HuH-7 (cell line): ENCODE measurements around the gene RFXAP.
"Not testable (repeated sequence)": the region's sequence is repeated elsewhere in the genome, so short reads cannot be mapped to it uniquely, and the experiment has no call there.

Experiments
- DNase-seq: peaks from one replicate; pipeline ENCODE4 v3.0.0; 2011; ENCODE audit warnings: low spot score

Gene RFXAP, protein sequence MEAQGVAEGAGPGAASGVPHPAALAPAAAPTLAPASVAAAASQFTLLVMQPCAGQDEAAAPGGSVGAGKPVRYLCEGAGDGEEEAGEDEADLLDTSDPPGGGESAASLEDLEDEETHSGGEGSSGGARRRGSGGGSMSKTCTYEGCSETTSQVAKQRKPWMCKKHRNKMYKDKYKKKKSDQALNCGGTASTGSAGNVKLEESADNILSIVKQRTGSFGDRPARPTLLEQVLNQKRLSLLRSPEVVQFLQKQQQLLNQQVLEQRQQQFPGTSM

DNA sequence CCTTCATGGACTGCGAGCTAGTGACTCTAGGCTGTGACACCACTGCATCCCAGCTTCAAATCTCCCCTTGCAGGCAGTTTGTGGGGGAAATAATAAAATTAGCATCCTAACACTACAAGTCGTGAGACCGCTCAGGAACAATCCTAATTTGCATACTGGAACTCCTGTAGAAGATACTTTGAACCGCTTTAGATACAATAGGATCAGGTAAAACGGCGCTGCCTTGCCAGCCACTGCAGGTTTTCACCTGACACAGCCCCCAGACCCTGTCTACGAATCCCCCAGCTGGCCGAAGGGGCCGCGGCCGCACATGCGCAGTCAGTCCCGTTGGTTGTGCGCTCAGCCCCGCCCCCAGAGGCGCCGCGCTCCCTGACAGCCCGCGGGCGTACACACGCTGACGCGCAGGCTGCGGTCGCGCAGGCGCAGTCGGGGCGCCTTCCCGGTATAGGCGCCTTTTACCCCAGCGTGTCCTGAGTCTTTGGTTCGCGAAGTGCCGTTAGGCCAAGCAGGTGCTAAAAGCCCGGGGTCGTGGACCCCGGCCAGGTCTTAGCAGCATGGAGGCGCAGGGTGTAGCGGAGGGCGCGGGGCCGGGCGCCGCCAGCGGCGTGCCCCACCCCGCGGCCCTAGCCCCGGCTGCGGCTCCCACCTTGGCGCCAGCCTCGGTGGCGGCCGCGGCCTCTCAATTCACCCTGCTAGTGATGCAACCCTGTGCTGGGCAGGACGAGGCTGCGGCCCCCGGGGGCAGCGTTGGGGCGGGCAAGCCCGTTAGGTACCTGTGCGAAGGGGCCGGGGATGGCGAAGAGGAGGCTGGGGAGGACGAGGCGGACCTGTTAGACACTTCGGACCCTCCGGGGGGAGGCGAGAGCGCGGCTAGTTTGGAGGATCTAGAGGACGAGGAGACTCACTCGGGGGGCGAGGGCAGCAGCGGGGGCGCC is at the start of gene RFXAP:
TSS of gene RFXAP (plus strand) at position 419 of the 935 bp plus-strand sequence. CDS start at position 555, 136 bp downstream.
- DNase-seq = peak; percentile 76

- no peak for DNase-seq
Measured at GRCh38 chr13:36769545-36769944, 49.5 kb upstream of the RFXAP start.

- no peak for DNase-seq
Measured at GRCh38 chr13:36770741-36771140, 48.3 kb upstream of the RFXAP start.

GRCh38 chr13:36772853-36773252 is 46.2 kb upstream of the RFXAP start:
- DNase-seq = no peak

DNA sequence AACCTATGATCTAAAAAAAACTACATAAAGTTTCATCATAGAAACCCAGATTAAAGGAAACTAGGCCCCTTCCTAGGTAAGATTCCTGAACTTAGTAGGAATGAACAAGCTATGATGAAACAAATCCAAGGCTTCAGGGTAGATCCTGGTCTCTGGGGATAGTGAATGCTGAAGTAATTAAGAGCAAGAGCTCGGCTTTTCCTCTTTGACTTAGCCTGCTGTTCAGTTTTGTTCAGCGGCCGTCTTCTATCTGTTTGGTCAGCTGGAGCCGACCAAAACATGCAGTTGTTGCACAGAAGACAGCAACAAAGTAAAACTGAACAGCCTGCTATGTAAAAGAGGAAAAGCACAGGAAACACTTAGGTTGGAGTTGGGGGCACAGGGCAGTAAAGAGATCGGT is 44.1 kb upstream of the RFXAP start:
- DNase-seq = no peak

DNA sequence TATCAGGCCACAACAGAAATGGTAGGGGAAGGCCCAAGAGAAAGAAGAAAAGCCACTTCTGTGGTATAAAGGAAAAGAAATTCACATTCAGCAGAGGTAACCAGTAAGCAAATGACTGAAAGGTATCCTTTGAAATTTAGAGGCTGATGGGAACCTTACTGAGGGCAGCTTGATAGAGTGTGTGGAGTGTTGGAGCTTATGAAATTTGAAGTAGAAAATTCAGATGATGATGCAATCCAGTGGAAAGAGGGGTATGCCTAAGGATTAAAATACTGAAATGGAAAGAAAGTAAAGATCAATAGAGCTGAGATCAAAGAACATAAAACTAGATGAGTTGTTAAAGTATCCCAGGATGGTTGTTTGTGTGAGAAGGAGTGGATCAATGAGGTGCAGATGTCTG is 42.8 kb upstream of the RFXAP start:
- DNase-seq = no peak

DNA sequence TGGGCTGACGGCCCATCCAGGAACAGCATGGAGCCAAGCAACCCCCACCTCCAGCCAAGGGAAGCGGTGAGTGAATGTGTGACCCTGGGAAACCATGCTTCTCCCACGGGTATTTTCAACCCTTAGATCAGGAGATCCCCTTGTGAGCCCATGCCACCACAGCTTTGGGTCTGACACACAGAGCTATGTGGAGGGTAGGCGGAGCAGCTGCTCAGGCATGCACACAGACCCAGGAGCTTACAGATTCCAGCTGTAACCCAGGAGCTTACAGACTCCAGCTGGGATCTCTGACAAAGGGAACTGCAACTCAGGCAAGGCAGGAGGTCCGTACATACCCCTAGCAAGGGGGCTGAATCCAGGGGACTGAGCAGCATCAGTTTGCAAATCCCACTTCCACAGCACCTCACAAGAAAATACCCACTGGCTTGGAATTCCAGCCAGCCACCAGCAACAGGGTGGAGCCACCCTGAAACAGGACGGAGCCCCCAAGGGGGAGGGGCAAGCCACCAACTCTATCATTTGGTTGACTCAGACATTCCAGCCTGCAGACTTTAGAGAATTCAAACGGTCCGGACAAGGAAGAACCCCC is 40.8 kb upstream of the RFXAP start:
- no peak for DNase-seq

DNA sequence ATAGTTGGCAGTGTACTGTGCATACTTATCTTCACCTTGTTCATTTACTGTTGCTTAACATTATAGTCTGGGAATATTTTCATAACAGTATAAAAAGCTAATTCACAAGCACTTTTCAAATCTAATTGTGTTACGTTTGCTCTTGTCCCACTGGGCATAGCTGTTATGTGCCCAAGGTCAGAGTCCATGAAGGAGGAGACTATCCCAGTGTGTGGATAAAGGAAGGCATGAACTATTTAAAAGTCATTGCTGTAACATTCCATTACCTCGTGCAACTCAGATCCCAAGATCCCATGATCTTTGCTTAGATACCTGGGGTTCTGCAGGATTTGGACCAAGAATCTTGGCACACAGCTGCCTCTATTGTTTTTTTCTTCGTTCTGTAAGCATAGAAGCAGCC is 35.1 kb upstream of the RFXAP start:
- DNase-seq = no peak

DNA sequence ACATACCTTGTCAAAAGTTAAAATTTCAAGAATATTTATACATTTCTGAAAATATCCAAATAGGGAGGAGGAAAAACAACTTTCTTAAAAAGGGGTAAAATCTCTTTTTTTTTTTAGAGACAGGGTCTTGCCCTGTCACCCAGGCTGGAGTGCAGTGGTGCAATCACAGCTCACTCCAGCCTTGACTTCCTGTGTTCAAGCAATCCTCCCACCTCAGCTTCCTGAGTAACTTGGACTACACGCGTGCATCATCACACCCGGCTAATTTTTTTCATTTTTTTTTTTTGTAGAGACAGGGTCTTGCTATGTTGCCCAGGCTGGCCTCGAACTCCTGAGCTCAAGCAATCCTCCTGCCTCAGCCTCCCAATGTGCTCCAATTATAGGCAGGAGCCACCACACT is 32.8 kb upstream of the RFXAP start:
- not testable (repeated sequence) for DNase-seq

DNA sequence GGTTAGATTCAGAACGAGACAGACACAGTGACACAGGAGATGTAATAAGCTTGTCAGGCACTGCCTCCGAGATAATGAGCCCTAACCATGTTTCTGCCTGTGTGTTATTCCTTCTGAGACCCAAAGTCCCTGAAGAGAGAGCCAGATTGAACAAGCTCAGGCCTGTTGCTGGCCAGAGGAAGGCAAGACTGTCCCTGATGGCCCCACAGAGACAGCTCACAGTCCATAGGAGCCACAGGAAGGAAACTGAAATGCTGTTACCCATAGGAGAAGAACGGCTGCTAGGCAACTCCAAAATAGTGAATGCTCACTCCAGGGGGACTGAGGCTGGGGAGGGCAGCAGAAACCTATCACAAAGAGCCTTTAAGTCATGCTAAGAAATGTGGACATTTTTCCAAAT is 31.8 kb upstream of the RFXAP start:
- no peak for DNase-seq

GRCh38 chr13:36788276-36788675 is 30.7 kb upstream of the RFXAP start:
- DNase-seq = no peak

DNA sequence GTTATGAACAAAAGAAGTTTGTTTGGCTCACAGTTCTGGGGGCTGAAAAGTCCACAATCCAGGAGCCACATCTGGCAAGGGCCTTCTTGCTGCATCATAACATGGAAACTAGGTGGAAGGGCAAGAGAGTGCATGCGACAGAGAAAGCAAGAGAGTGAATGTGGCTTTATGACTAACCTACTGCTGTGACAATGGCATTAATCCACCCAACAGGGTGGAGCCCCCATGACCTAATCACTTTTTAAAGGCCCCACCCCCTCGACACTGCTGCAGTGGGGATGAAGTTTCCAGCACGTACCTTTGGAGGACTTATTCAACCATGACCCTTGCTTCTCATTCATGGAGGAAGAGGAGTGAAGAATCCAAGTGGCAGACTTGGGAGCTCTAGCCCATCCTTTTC is 30.0 kb upstream of the RFXAP start:
- DNase-seq = no peak

DNA sequence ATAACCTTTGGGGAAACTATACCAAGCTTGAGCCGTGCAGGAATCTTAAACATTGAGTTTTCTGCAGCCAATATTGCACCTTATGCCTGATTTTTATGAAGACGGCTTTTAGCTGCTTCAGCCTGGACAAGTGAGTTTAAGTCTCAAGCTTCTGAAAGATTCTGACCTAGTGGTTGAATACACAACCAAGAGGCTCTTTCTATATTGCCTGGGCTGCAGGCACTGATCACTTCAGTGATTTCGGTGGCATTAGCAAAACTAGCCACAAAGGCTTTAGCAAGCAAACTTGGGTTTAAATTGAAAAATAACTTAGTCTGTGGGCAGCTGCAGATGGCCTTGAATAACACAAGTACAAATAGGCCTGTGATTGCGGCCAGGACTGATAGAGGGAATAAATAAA is 29.3 kb upstream of the RFXAP start:
- no peak for DNase-seq

- DNase-seq = no peak
Measured at GRCh38 chr13:36794706-36795105, 24.3 kb upstream of the RFXAP start.

DNA sequence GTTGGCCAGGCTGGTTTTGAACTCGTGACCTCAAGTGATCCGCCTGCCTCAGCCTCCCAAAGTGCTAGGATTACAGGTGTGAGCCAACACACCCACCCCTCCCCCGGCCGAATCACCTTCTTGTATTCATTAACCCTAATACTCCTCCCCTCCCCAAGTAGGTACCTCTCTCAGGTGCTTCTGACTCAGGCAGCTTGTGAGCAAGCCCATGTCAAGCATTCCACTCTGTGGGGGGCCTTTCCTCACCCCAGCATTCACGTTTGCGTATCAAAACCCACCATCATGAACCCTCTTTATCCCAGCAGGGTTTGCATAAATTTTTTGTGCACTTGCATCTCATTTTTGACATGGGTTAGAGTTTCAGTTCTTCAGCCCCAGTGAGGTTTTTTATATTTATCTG is 23.6 kb upstream of the RFXAP start:
- no peak for DNase-seq

DNA sequence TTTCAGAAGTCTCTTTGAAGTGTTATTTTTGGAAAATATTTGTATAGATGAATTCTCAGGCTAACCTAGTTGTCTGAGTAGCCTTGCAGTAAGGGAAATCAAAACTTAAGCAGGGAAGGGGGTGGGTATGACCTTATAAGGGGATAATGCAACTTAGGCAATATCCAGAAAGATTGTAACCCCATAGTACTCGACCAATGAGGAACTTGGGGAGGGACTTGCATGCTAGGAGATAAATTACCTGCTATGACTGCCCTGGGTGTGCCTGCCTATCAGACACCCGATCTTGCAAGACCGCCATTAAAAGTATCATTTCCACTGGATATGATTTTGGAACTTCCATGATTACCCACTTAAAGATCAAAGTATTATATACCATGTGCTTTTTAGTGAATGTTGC is 23.0 kb upstream of the RFXAP start:
- no peak for DNase-seq

GRCh38 chr13:36801035-36801434 is 18.0 kb upstream of the RFXAP start:
- no peak for DNase-seq

DNA sequence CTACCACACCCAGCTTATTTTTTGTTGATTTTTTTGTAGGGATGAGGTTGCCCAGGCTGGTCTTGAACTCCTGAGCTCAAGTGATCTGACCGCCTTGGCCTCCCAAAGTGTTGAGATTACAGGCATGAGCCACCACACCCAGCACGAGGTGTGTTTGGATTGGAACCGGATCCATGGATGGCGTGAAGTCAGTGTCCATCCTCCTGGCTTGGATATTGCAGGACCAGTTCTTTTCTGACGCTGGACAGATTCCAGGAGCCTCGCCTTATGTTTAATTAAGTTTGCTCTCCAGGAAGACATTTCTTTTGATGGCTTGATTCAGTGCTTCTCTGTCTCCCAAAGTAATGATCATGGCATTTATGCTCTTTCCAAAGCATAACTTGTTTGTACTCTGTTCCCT is 14.4 kb upstream of the RFXAP start:
- no peak for DNase-seq

DNA sequence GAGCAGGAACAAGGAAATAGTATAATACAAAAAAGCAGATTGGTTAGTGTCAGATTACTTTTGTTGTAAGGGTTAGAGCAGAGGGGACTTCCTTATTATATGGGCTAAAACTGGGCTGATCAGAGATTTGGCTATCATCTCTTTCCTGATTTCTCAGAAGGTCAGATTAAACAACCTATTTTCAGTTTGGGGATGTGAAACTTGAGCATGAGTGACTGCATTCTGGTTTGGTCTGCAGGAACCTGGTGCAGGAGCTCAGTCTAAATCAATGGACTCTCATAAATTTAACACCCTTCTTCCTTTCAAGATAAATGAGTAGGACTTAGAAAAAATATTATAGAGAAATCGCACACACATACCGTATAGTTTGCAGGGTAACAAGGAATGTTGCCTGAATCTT is 12.9 kb upstream of the RFXAP start:
- DNase-seq = no peak

DNA sequence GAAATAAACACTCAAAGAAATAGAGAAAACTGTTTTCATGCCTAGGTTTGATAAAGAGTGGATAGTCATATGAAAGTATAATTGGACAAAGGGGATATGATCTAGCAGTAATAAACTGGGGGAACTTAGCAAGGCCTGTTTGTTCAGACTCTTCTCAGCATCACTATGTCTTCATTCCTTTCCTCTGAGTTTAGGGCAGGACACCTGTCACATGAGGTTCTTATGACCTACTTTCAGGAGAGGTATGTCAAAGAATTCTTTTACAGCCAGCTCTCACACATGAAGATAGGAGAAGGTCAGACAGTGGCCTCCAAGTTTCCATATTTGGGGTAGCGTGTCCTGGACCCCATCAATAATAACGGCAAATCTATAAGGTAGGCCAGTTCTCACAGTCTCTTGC is 11.4 kb upstream of the RFXAP start:
- DNase-seq = no peak

DNA sequence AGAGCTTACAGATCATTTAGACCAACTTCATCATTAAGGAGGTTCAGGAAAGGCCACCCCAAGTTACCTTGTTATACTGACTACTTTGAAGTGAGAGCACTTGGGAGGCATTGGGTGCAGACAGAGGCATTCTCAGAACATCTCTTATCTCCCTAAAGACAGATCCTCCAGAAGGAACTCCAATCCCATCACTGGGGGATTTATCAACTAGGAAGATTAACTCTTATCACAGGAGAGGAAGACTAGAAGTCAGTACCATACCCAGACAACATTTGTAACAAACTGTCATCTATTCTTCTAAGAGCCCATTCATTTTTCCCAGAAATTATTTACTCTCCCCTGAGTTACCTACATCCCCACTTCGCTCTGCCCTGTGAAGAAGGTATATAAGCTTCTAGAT is 5.8 kb upstream of the RFXAP start:
- no peak for DNase-seq

- no peak for DNase-seq
Measured at GRCh38 chr13:36814465-36814864, 4.6 kb upstream of the RFXAP start.

- peak; percentile 8 for DNase-seq
Measured at GRCh38 chr13:36815062-36815461, 4.0 kb upstream of the RFXAP start.
